ENCODE data around the gene CEMIP.

- TF ChIP-seq, protein P1, sequence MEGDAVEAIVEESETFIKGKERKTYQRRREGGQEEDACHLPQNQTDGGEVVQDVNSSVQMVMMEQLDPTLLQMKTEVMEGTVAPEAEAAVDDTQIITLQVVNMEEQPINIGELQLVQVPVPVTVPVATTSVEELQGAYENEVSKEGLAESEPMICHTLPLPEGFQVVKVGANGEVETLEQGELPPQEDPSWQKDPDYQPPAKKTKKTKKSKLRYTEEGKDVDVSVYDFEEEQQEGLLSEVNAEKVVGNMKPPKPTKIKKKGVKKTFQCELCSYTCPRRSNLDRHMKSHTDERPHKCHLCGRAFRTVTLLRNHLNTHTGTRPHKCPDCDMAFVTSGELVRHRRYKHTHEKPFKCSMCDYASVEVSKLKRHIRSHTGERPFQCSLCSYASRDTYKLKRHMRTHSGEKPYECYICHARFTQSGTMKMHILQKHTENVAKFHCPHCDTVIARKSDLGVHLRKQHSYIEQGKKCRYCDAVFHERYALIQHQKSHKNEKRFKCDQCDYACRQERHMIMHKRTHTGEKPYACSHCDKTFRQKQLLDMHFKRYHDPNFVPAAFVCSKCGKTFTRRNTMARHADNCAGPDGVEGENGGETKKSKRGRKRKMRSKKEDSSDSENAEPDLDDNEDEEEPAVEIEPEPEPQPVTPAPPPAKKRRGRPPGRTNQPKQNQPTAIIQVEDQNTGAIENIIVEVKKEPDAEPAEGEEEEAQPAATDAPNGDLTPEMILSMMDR (IDR thresholded peaks at IDR 0.05; ENCODE audit: insufficient read depth, low read length) = no peak
- no peak for TF ChIP-seq POLR2AphosphoS5 (IDR thresholded peaks at IDR 0.05; ENCODE audit: low read depth)
- TF ChIP-seq, protein P2, sequence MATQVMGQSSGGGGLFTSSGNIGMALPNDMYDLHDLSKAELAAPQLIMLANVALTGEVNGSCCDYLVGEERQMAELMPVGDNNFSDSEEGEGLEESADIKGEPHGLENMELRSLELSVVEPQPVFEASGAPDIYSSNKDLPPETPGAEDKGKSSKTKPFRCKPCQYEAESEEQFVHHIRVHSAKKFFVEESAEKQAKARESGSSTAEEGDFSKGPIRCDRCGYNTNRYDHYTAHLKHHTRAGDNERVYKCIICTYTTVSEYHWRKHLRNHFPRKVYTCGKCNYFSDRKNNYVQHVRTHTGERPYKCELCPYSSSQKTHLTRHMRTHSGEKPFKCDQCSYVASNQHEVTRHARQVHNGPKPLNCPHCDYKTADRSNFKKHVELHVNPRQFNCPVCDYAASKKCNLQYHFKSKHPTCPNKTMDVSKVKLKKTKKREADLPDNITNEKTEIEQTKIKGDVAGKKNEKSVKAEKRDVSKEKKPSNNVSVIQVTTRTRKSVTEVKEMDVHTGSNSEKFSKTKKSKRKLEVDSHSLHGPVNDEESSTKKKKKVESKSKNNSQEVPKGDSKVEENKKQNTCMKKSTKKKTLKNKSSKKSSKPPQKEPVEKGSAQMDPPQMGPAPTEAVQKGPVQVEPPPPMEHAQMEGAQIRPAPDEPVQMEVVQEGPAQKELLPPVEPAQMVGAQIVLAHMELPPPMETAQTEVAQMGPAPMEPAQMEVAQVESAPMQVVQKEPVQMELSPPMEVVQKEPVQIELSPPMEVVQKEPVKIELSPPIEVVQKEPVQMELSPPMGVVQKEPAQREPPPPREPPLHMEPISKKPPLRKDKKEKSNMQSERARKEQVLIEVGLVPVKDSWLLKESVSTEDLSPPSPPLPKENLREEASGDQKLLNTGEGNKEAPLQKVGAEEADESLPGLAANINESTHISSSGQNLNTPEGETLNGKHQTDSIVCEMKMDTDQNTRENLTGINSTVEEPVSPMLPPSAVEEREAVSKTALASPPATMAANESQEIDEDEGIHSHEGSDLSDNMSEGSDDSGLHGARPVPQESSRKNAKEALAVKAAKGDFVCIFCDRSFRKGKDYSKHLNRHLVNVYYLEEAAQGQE (IDR thresholded peaks at IDR 0.05; ENCODE audit: insufficient replicate concordance, low read depth) = no peak
Observed at GRCh38 chr15:80934761-80935221, 155.6 kb downstream of the CEMIP start.

Measured in HL-60 (cell line).